K562 (cell line): ENCODE results near the gene BTBD18. TPM values are rescaled to one million over a fixed set of nuclear protein-coding genes. Genes with fewer than 3 reads are reported as not detected.

Experiments used
- C11orf30 ChIP-seq: fragments of 450-650 bp; IDR thresholded peaks from 2 replicates; pipeline ENCODE4 v1.6.1; 2016; ENCODE audit warnings: low read depth, mild to moderate bottlenecking
- CBX3 ChIP-seq, 2 experiments: IDR thresholded peaks; 1 replicate in 1 of 2; 2 replicates in 1 of 2; pipeline ENCODE4 v1.6.1; 2012; ENCODE audit warnings: inconsistent platforms in 2 of 2, low read length in 2 of 2, borderline replicate concordance in 1 of 2, control low read depth in 1 of 2
- DACH1 ChIP-seq: fragments of 450-650 bp; IDR thresholded peaks from 2 replicates; pipeline ENCODE4 v1.6.1; 2018; ENCODE audit not compliant: partially characterized antibody
- ELF2 ChIP-seq: fragments of 250-450 bp; sonication (Bioruptor Pico); IDR thresholded peaks from 2 replicates; pipeline ENCODE4 v1.5.0; 2021; ENCODE audit warnings: mild to moderate bottlenecking
- HOXB6 ChIP-seq: fragments of 250-450 bp; sonication (Bioruptor Pico); IDR thresholded peaks from 2 replicates; pipeline ENCODE4 v1.5.1; 2022; ENCODE audit warnings: mild to moderate bottlenecking, borderline replicate concordance
- KAT2B ChIP-seq: IDR thresholded peaks from one replicate; pipeline ENCODE4 v1.6.1; 2012; ENCODE audit warnings: low read depth, mild to moderate bottlenecking, control low read depth, inconsistent platforms, low read length, moderate library complexity
- NELFE ChIP-seq: IDR thresholded peaks from 2 replicates; pipeline ENCODE4 v1.6.1; 2011; ENCODE audit warnings: mild to moderate bottlenecking; ENCODE audit not compliant: insufficient read depth, insufficient read length
- NFIX ChIP-seq: fragments of 250-450 bp; sonication (Bioruptor Pico); IDR thresholded peaks from 2 replicates; pipeline ENCODE4 v1.4.0; 2020; ENCODE audit warnings: low read depth, mild to moderate bottlenecking, moderate library complexity
- OTX1 ChIP-seq: fragments of 450-650 bp; formaldehyde crosslinking; IDR thresholded peaks from 2 replicates; pipeline ENCODE4 v1.4.0; 2022; ENCODE audit warnings: mild to moderate bottlenecking
- RFX7 ChIP-seq: fragments of 250-450 bp; sonication (Bioruptor Pico); IDR thresholded peaks from 2 replicates; pipeline ENCODE4 v1.5.1; 2021; ENCODE audit warnings: mild to moderate bottlenecking
- WHSC1 ChIP-seq: IDR thresholded peaks from one replicate; pipeline ENCODE4 v1.6.1; 2012; ENCODE audit warnings: low read length, control low read depth, inconsistent platforms
- ZBTB1 ChIP-seq: sonication (generic); formaldehyde crosslinking; IDR thresholded peaks from 2 replicates; pipeline ENCODE4 v1.8.1; 2023; ENCODE audit warnings: missing genetic modification reagents, low read depth, mild to moderate bottlenecking, borderline replicate concordance
- ZBTB9 ChIP-seq: fragments of 450-650 bp; formaldehyde crosslinking; IDR thresholded peaks from 2 replicates; pipeline ENCODE4 v1.4.0; 2020; ENCODE audit warnings: mild to moderate bottlenecking, moderate library complexity
- ZNF12 ChIP-seq: sonication (generic); formaldehyde crosslinking; IDR thresholded peaks from 2 replicates; pipeline ENCODE4 v1.4.0; 2020; ENCODE audit warnings: mild to moderate bottlenecking, missing genetic modification reagents
- ZNF143 ChIP-seq: sonication (generic); formaldehyde crosslinking; IDR thresholded peaks from 2 replicates; pipeline ENCODE4 v1.9.0; 2022; ENCODE audit warnings: mild to moderate bottlenecking, missing genetic modification reagents
- ZNF239 ChIP-seq: fragments of 250-450 bp; sonication (Bioruptor Pico); IDR thresholded peaks from 2 replicates; pipeline ENCODE4 v1.4.0; 2020; ENCODE audit warnings: mild to moderate bottlenecking
- ZNF76 ChIP-seq: fragments of 250-450 bp; sonication (Bioruptor Pico); IDR thresholded peaks from 2 replicates; pipeline ENCODE4 v1.4.0; 2020; ENCODE audit warnings: mild to moderate bottlenecking, moderate library complexity, borderline replicate concordance
- ZNF830 ChIP-seq: fragments of 250-450 bp; sonication (Bioruptor Pico); IDR thresholded peaks from 2 replicates; pipeline ENCODE4 v1.5.0; 2021; ENCODE audit warnings: mild to moderate bottlenecking
- polyA plus RNA-seq, 8 experiments: library from polyadenylated mRNA; depleted of rRNA in 4 of 8; stranded (reverse) in 5 of 8; unstranded in 3 of 8; fragments of >200 nt; fragmentation: Nextera tagmentation in 2 of 8; fragmentation: Illumina TruSeq in 1 of 8; extraction: Ambion mirVana in 2 of 8; extraction: Trizol in 1 of 8; gene quantifications; 2 replicates each; pipeline versions ENCODE4 v1.2.1 to v1.2.3, GENCODE V29; 2011 to 2014; ENCODE audit warnings: inconsistent platforms in 1 of 8, missing spikeins in 1 of 8
- total RNA-seq, 7 experiments: library from RNA; depleted of rRNA in 6 of 7; stranded (reverse); fragments of >200 nt in 6 of 7; fragmentation: Illumina TruSeq in 2 of 7; extraction: Trizol in 2 of 7; gene quantifications; 2 replicates each; pipeline versions ENCODE4 v1.2.1 to v1.2.3, GENCODE V29; 2011 to 2021; ENCODE audit warnings: low replicate concordance in 1 of 7
- TF ChIP-seq, protein P1 (sequence below): fragments of 450-650 bp; IDR thresholded peaks from 2 replicates; pipeline ENCODE4 v1.6.1; 2017; ENCODE audit warnings: antibody characterized with exemption, mild to moderate bottlenecking
- TF ChIP-seq, protein P2 (sequence below): sonication (generic); formaldehyde crosslinking; IDR thresholded peaks from 2 replicates; pipeline ENCODE4 v1.8.1; 2022; ENCODE audit warnings: missing genetic modification reagents
- TF ChIP-seq, protein P3 (sequence below): fragments of 250-450 bp; sonication (Bioruptor Pico); IDR thresholded peaks from 2 replicates; pipeline ENCODE4 v1.5.0; 2020; ENCODE audit warnings: mild to moderate bottlenecking

The BTBD18 gene
- total and polyA plus RNA-seq, 9 of the 15 experiments (the other 6 are each of a cell fraction or from before 2014, with no cell fraction given) = 0.06 TPM; not detected in 8

DNA sequence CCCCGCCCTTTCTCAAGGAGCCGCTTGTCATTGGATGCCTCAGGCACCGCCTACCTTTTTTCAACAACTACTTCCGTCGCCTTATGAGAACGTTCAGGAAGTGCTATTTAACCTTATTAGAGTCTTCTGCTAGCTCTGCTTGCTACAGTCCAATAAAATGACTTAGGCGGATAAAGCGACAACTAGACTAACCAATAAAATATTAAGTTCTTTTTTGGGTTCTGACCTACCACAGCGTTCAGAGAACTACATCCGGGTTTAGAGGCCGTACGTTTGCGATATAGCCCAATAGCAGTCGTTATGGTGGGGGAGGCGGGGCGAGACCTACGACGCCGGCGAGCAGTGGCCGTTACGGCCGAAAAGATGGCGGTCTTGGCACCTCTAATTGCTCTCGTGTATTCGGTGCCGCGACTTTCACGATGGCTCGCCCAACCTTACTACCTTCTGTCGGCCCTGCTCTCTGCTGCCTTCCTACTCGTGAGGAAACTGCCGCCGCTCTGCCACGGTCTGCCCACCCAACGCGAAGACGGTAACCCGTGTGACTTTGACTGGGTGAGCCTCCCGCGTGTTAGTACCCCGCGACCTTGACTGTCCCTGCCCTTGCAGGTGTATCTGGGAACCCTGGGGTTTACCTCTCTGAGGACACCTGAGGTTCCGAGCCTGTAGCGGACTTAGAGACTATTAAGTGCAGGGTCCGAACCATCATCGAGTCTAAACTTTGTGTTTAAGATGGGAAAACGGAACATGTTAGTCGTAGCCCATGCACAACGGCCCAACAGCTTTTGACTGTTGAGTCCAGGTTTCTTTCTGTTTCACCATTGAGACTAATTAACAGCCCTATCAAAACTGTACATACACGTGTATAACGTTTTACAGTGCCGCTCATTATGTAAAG is 39.1 kb downstream of the BTBD18 start, which contains the start of gene TMX2 (continued):
- TF ChIP-seq, protein P1, sequence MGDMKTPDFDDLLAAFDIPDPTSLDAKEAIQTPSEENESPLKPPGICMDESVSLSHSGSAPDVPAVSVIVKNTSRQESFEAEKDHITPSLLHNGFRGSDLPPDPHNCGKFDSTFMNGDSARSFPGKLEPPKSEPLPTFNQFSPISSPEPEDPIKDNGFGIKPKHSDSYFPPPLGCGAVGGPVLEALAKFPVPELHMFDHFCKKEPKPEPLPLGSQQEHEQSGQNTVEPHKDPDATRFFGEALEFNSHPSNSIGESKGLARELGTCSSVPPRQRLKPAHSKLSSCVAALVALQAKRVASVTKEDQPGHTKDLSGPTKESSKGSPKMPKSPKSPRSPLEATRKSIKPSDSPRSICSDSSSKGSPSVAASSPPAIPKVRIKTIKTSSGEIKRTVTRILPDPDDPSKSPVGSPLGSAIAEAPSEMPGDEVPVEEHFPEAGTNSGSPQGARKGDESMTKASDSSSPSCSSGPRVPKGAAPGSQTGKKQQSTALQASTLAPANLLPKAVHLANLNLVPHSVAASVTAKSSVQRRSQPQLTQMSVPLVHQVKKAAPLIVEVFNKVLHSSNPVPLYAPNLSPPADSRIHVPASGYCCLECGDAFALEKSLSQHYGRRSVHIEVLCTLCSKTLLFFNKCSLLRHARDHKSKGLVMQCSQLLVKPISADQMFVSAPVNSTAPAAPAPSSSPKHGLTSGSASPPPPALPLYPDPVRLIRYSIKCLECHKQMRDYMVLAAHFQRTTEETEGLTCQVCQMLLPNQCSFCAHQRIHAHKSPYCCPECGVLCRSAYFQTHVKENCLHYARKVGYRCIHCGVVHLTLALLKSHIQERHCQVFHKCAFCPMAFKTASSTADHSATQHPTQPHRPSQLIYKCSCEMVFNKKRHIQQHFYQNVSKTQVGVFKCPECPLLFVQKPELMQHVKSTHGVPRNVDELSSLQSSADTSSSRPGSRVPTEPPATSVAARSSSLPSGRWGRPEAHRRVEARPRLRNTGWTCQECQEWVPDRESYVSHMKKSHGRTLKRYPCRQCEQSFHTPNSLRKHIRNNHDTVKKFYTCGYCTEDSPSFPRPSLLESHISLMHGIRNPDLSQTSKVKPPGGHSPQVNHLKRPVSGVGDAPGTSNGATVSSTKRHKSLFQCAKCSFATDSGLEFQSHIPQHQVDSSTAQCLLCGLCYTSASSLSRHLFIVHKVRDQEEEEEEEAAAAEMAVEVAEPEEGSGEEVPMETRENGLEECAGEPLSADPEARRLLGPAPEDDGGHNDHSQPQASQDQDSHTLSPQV = no peak
- TF ChIP-seq WHSC1 = no peak
- no peak for TF ChIP-seq ZNF830 (CRISPR knock-in tag)
- TF ChIP-seq, protein P2, sequence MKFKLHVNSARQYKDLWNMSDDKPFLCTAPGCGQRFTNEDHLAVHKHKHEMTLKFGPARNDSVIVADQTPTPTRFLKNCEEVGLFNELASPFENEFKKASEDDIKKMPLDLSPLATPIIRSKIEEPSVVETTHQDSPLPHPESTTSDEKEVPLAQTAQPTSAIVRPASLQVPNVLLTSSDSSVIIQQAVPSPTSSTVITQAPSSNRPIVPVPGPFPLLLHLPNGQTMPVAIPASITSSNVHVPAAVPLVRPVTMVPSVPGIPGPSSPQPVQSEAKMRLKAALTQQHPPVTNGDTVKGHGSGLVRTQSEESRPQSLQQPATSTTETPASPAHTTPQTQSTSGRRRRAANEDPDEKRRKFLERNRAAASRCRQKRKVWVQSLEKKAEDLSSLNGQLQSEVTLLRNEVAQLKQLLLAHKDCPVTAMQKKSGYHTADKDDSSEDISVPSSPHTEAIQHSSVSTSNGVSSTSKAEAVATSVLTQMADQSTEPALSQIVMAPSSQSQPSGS (CRISPR knock-in tag) = no peak
- TF ChIP-seq, protein P3, sequence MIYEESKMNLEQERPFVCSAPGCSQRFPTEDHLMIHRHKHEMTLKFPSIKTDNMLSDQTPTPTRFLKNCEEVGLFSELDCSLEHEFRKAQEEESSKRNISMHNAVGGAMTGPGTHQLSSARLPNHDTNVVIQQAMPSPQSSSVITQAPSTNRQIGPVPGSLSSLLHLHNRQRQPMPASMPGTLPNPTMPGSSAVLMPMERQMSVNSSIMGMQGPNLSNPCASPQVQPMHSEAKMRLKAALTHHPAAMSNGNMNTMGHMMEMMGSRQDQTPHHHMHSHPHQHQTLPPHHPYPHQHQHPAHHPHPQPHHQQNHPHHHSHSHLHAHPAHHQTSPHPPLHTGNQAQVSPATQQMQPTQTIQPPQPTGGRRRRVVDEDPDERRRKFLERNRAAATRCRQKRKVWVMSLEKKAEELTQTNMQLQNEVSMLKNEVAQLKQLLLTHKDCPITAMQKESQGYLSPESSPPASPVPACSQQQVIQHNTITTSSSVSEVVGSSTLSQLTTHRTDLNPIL (CRISPR knock-in tag) = no peak
- TF ChIP-seq ZBTB9 (CRISPR knock-in tag) = peak; percentile 57; the same call in 1 of the 2 replicates
- TF ChIP-seq RFX7 = no peak
- TF ChIP-seq CBX3 (IDR thresholded peaks at IDR 0.05; ENCODE audit: borderline replicate concordance in 1 of 2, low read length in 2 of 2) = no peak
- no peak for TF ChIP-seq KAT2B
- TF ChIP-seq ZNF239 (CRISPR knock-in tag) = no peak
- no peak for TF ChIP-seq ZNF76 (CRISPR knock-in tag)
- peak; percentile 99 for TF ChIP-seq C11orf30
- no peak for TF ChIP-seq NELFE
- TF ChIP-seq NFIX = no peak
- TF ChIP-seq OTX1 (CRISPR knock-in tag) = peak; percentile 42; the same call in 1 of the 2 replicates
- no peak for TF ChIP-seq HOXB6 (CRISPR knock-in tag)
- no peak for TF ChIP-seq ZNF143 (CRISPR knock-in tag)
- TF ChIP-seq ZNF12 (CRISPR knock-in tag) = no peak
- TF ChIP-seq ELF2 (CRISPR knock-in tag) = peak; percentile 84
- no peak for TF ChIP-seq ZBTB1 (CRISPR knock-in tag)
- no peak for TF ChIP-seq DACH1
